Measurements from ENCODE around the gene CREBBP. TPM values are rescaled to one million over a fixed set of nuclear protein-coding genes. Genes with fewer than 3 reads are reported as not detected.

CREBBP gene
- total and polyA plus RNA-seq, 9 of the 15 experiments (the other 6 are each of a cell fraction or from before 2014, with no cell fraction given), result 0.70 to 24.8 (median 5.6) TPM

GRCh38 chr16:3783516-3783915 lies 97.0 kb downstream of the CREBBP start:
- intact Hi-C loops (cut with micrococcal nuclease), result loop anchor here (5.0 kb wide), 1 partner anchor 89 kb away; no protein-coding TSS in a partner anchor
- Histone ChIP-seq H3K4me2 (ENCODE audit: insufficient read depth, low read length) (no peak overlapping the region), H3K9ac (ENCODE audit: insufficient read depth in 1 of 2, low read depth in 2 of 2, low read length in 2 of 2) (no peak overlapping the region), H3K36me3 (ENCODE audit: control insufficient read depth, insufficient read depth, low read length) (peaks cover 41% of the 10 kb centered on the region), H4K20me1 (replicated peaks; ENCODE audit: control insufficient read depth, insufficient read depth, low read length) (no peaks in the 10 kb centered on the region; the same call in 1 of the 2 replicates), H3K4me1 (replicated peaks in 1 of 2; ENCODE audit: control insufficient read depth in 2 of 2, insufficient read depth in 2 of 2, low read length in 2 of 2) (peaks cover 0 to 2% of the 10 kb centered on the region in 2 experiments; a peak in 1 of 5 replicates), H3K79me2 (ENCODE audit: control insufficient read depth, insufficient read depth, low read length) (no peaks in the 10 kb centered on the region), H3K27me3 (ENCODE audit: control insufficient read depth in 2 of 2, insufficient read depth in 2 of 2, low read length in 2 of 2) (no peaks in the 10 kb centered on the region), H2AFZ (ENCODE audit: low read depth, low read length) (no peak overlapping the region), H3K27ac (ENCODE audit: extremely low read depth, low read depth, low read length) (no peak overlapping the region), H3K9me3 (replicated peaks; ENCODE audit: control insufficient read depth, insufficient read depth, low read depth, low read length) (no peaks in the 10 kb centered on the region), H3K4me3 (no peak overlapping the region), H3K9me1 (ENCODE audit: control insufficient read depth, insufficient read depth, low read length) (no peaks in the 10 kb centered on the region)
- in situ Hi-C loops (cut with MboI), result no loop called here
- ChIA-PET POLR2A (interaction anchor here (0.9 kb wide), 1 partner anchor 18 kb away, joined by 3 read pairs; no protein-coding TSS in a partner anchor), CTCF (ENCODE audit: low intra/inter-chr PET ratio) (no interaction called here)
- no TSS peak for BruUV-seq (replicated peaks)
- DNase-seq (ENCODE audit: extremely low read depth in 1 of 4, low spot score in 3 of 4), result no peak
- no peak for FAIRE-seq
- WGBS (ENCODE audit: insufficient coverage, low coverage, missing lambda C conversion rate), result 64% methylated on average over 3 of the region's 3 CpGs
- TF ChIP-seq THRB (CRISPR knock-in tag; conservative IDR thresholded peaks at IDR 0.05) (no peak), ZBTB8A (IDR thresholded peaks at IDR 0.05; ENCODE audit: partially characterized antibody) (no peak), CHAMP1 (IDR thresholded peaks at IDR 0.05) (no peak), ZNF511 (CRISPR knock-in tag; IDR thresholded peaks at IDR 0.05) (no peak), RFX1 (IDR thresholded peaks at IDR 0.05) (no peak), ZBTB12 (CRISPR knock-in tag; IDR thresholded peaks at IDR 0.05) (no peak), SIN3B (IDR thresholded peaks at IDR 0.05; ENCODE audit: low read depth) (no peak), TAF1 (IDR thresholded peaks at IDR 0.05; ENCODE audit: control insufficient read depth, extremely low read depth, insufficient read depth, low read length, severe bottlenecking) (no peak), TCF3 (CRISPR knock-in tag; IDR thresholded peaks at IDR 0.05) (no peak), SMAD2 (IDR thresholded peaks at IDR 0.05; ENCODE audit: low read depth, low read length) (no peak), ZNF780A (CRISPR knock-in tag; IDR thresholded peaks at IDR 0.05) (no peak), CAMTA2 (CRISPR knock-in tag; conservative IDR thresholded peaks at IDR 0.05) (no peak), ZFP36 (IDR thresholded peaks at IDR 0.05; ENCODE audit: low read depth, low read length, partially characterized antibody) (no peak), NCOR1 (IDR thresholded peaks at IDR 0.05) (no peak), ZNF175 (CRISPR knock-in tag; IDR thresholded peaks at IDR 0.05; ENCODE audit: low read depth) (no peak), BCL6 (CRISPR knock-in tag; IDR thresholded peaks at IDR 0.05) (no peak)
- no peak for ATAC-seq

All from K562 (cell line).